Subcutaneous abdominal adipose tissue (tissue), 5 donors: Measurements from ENCODE around the gene SPIRE1.
"Not testable (repeated sequence)": the region's sequence is repeated elsewhere in the genome, so short reads cannot be mapped to it uniquely, and the experiment has no call there.

ENCODE experiments used
- H3K27ac ChIP-seq: one replicate; pipeline ENCODE4 v1.7.0; 2013; ENCODE audit warnings: low read depth, mild to moderate bottlenecking, inconsistent platforms, low read length, moderate library complexity
- H3K27me3 ChIP-seq, 5 donors: one replicate each; pipeline ENCODE4 v1.7.0; 2013; ENCODE audit warnings: low read length in 5 of 5, inconsistent platforms in 1 of 5; ENCODE audit not compliant: control insufficient read depth in 5 of 5, insufficient read depth in 4 of 5
- H3K36me3 ChIP-seq, 5 donors: one replicate each; pipeline ENCODE4 v1.7.0; 2013; ENCODE audit warnings: low read length in 5 of 5; ENCODE audit not compliant: control insufficient read depth in 5 of 5, insufficient read depth in 5 of 5
- H3K4me1 ChIP-seq, 5 donors: one replicate each; pipeline ENCODE4 v1.7.0; 2013; ENCODE audit warnings: low read length in 5 of 5, mild to moderate bottlenecking in 3 of 5, moderate library complexity in 1 of 5; ENCODE audit not compliant: control insufficient read depth in 5 of 5, insufficient read depth in 5 of 5
- H3K4me3 ChIP-seq, 5 donors: one replicate each; pipeline ENCODE4 v1.7.0; 2013; ENCODE audit warnings: low read length in 5 of 5, low read depth in 1 of 5
- H3K9ac ChIP-seq, 5 donors: one replicate each; pipeline ENCODE4 v1.7.0; 2013; ENCODE audit warnings: low read length in 5 of 5, mild to moderate bottlenecking in 4 of 5, moderate library complexity in 3 of 5
- H3K9me3 ChIP-seq, 5 donors: one replicate each; pipeline ENCODE4 v1.7.0; 2013; ENCODE audit warnings: low read length in 5 of 5; ENCODE audit not compliant: control insufficient read depth in 5 of 5
- donor health status: healthy.
- donor health status: healthy.
- donor health status: healthy.
- donor health status: healthy.
- donor health status: healthy.

SPIRE1 gene

GRCh38 chr18:12420821-12421421, 237.0 kb downstream of the SPIRE1 start:
- no peaks in the 10 kb centered on the region for H3K36me3 ChIP-seq
- no peaks in the 10 kb centered on the region for H3K27me3 ChIP-seq
- no peak overlapping the region for H3K27ac ChIP-seq
- H3K4me1 ChIP-seq, result peaks cover 0 to 17% (median 15%) of the 10 kb centered on the region in 5 donors
- peak overlapping the region in 1 of 5 donors; percentile 47 for H3K9ac ChIP-seq
- H3K9me3 ChIP-seq, result no peaks in the 10 kb centered on the region
- peak overlapping the region in 1 of 5 donors; percentile 42 for H3K4me3 ChIP-seq

GRCh38 chr18:12417687-12418086, 240.2 kb downstream of the SPIRE1 start:
- no peaks in the 10 kb centered on the region for H3K9me3 ChIP-seq
- H3K4me3 ChIP-seq, result no peak overlapping the region
- H3K4me1 ChIP-seq, result peaks cover 2 to 38% (median 27%) of the 10 kb centered on the region in 5 donors
- no peaks in the 10 kb centered on the region for H3K27me3 ChIP-seq
- no peak overlapping the region for H3K9ac ChIP-seq
- no peak overlapping the region for H3K27ac ChIP-seq
- no peaks in the 10 kb centered on the region for H3K36me3 ChIP-seq

- H3K27ac ChIP-seq, result peak overlapping the region; percentile 46
- H3K9ac ChIP-seq, result peak overlapping the region in 4 of 5 donors; percentile 1 to 69 (median 50)
- H3K27me3 ChIP-seq, result no peaks in the 10 kb centered on the region
Measured at GRCh38 chr18:12416098-12416729, 241.7 kb downstream of the SPIRE1 start.

GRCh38 chr18:12411456-12411855, 246.5 kb downstream of the SPIRE1 start:
- Histone ChIP-seq H3K27ac (no peak overlapping the region), H3K4me1 (peaks cover 5 to 41% (median 27%) of the 10 kb centered on the region in 5 donors), H3K36me3 (no peaks in the 10 kb centered on the region), H3K4me3 (no peak overlapping the region), H3K9me3 (no peaks in the 10 kb centered on the region), H3K27me3 (no peaks in the 10 kb centered on the region), H3K9ac (no peak overlapping the region)

More at GRCh38 chr18:12416098-12416729, 241.7 kb downstream of the SPIRE1 start:
- Histone ChIP-seq H3K4me1 (peaks cover 2 to 38% (median 27%) of the 10 kb centered on the region in 5 donors), H3K4me3 (peak overlapping the region in 3 of 5 donors; percentile 27 to 37 (median 29)), H3K9me3 (no peaks in the 10 kb centered on the region), H3K36me3 (no peaks in the 10 kb centered on the region)

GRCh38 chr18:12410747-12411146, 247.2 kb downstream of the SPIRE1 start:
- H3K27me3 ChIP-seq, H3K36me3 ChIP-seq, H3K9ac ChIP-seq, H3K9me3 ChIP-seq, H3K4me3 ChIP-seq, H3K27ac ChIP-seq: not testable (repeated sequence)
- H3K4me1 ChIP-seq, result peaks cover 5 to 35% (median 21%) of the 10 kb centered on the region in 5 donors

- Histone ChIP-seq H3K9ac (no peak overlapping the region), H3K4me3 (no peak overlapping the region), H3K27me3 (peaks cover 0 to 4% (median 0%) of the 10 kb centered on the region in 5 donors), H3K9me3 (no peaks in the 10 kb centered on the region), H3K27ac (no peak overlapping the region), H3K4me1 (peaks cover 3 to 29% (median 16%) of the 10 kb centered on the region in 5 donors), H3K36me3 (no peaks in the 10 kb centered on the region)
Measured at GRCh38 chr18:12410081-12410481, 247.8 kb downstream of the SPIRE1 start.

GRCh38 chr18:12409469-12409868, 248.4 kb downstream of the SPIRE1 start:
- Histone ChIP-seq H3K4me3 (no peak overlapping the region), H3K9ac (no peak overlapping the region), H3K4me1 (peaks cover 3 to 23% (median 15%) of the 10 kb centered on the region in 5 donors), H3K27ac (no peak overlapping the region), H3K9me3 (no peaks in the 10 kb centered on the region), H3K36me3 (no peaks in the 10 kb centered on the region), H3K27me3 (peaks cover 0 to 7% (median 0%) of the 10 kb centered on the region in 5 donors)

GRCh38 chr18:12408247-12408869, 249.5 kb downstream of the SPIRE1 start:
- Histone ChIP-seq H3K27me3 (peaks cover 0 to 7% (median 0%) of the 10 kb centered on the region in 5 donors), H3K9me3 (no peaks in the 10 kb centered on the region), H3K4me1 (peaks cover 3 to 15% (median 12%) of the 10 kb centered on the region in 5 donors), H3K9ac (peak overlapping the region in 4 of 5 donors; percentile 37 to 68 (median 64)), H3K36me3 (no peaks in the 10 kb centered on the region), H3K27ac (no peak overlapping the region), H3K4me3 (peak overlapping the region; percentile 61 to 74 (median 71))

- H3K4me3 ChIP-seq, result no peak overlapping the region
Measured at GRCh38 chr18:12406371-12407111, 251.4 kb downstream of the SPIRE1 start.

More at GRCh38 chr18:12406371-12407111, 251.4 kb downstream of the SPIRE1 start:
- H3K27me3 ChIP-seq, result peaks cover 0 to 13% (median 4%) of the 10 kb centered on the region in 5 donors
- H3K9me3 ChIP-seq, result no peaks in the 10 kb centered on the region
- H3K9ac ChIP-seq, result no peak overlapping the region
- H3K27ac ChIP-seq, result no peak overlapping the region
- H3K4me1 ChIP-seq, result peaks cover 3 to 15% (median 12%) of the 10 kb centered on the region in 5 donors
- H3K36me3 ChIP-seq, result no peaks in the 10 kb centered on the region
